PC-9 (cell line): ENCODE data around the gene ZFP36L1.

ENCODE experiments used
- CTCF ChIP-seq: fragments of 200-600 bp; sonication (generic); conservative IDR thresholded peaks from 2 replicates; pipeline ENCODE4 v1.6.1; 2017; ENCODE audit warnings: mixed run types, antibody characterized with exemption, mild to moderate bottlenecking, moderate library complexity
- EZH2 ChIP-seq: fragments of 200-600 bp; sonication (generic); IDR thresholded peaks from 2 replicates; pipeline ENCODE4 v1.8.0; 2017; ENCODE audit warnings: antibody characterized with exemption, low read depth

DNA sequence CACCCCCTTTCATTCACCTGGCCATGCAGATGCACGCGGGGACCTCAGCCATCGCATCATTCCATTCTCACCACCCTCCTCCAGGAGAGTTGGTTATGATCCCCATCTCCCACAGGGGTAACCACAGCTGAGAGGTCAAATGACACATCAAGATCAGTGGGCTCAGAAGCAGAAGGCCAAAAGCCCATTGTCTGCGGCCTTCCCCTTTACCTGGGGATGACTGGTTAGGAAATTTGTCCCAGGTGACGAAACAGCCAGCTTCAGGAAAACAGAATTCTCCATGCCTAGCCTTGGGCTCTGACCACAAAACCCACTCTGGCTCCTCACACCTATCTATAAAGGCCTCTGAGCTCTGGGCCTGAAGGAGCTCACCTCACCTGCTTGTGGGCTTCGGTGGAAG is 36.1 kb downstream of the ZFP36L1 start:
- TF ChIP-seq CTCF = no peak
- no peak for TF ChIP-seq EZH2
